GM12878 (cell line): ENCODE measurements around the gene TLR1. TPM values are rescaled to one million over a fixed set of nuclear protein-coding genes. Genes with fewer than 3 reads are reported as not detected.

Experiments used
- BRCA1 ChIP-seq: IDR thresholded peaks from 2 replicates; pipeline ENCODE4 v1.6.1; 2011; ENCODE audit warnings: low read depth, low read length, improper control_type of control experiment
- LARP7 ChIP-seq: fragments of 450-650 bp; IDR thresholded peaks from 2 replicates; pipeline ENCODE4 v1.6.1; 2017; ENCODE audit warnings: mild to moderate bottlenecking
- MXI1 ChIP-seq: fragments of 150-350 bp; IDR thresholded peaks from 2 replicates; pipeline ENCODE4 v1.6.1; 2011; ENCODE audit warnings: low read depth, mild to moderate bottlenecking, inconsistent platforms, low read length, improper control_type of control experiment
- POLR2AphosphoS2 ChIP-seq: IDR thresholded peaks from 2 replicates; pipeline ENCODE4 v1.6.1; 2011; ENCODE audit warnings: low read depth, mild to moderate bottlenecking, low read length, improper control_type of control experiment, moderate library complexity
- SPI1 ChIP-seq: IDR thresholded peaks from 2 replicates; pipeline ENCODE4 v1.6.1; 2011; ENCODE audit warnings: low read depth, mild to moderate bottlenecking, low read length, moderate library complexity, borderline replicate concordance; ENCODE audit not compliant: insufficient read depth
- STAT3 ChIP-seq: IDR thresholded peaks from 2 replicates; pipeline ENCODE4 v1.6.1; 2011; ENCODE audit warnings: low read depth, low read length, improper control_type of control experiment
- TCF3 ChIP-seq: IDR thresholded peaks from 2 replicates; pipeline ENCODE4 v1.6.1; 2012; ENCODE audit warnings: low read depth, mild to moderate bottlenecking, low read length, borderline replicate concordance; ENCODE audit not compliant: insufficient read depth
- WRNIP1 ChIP-seq: IDR thresholded peaks from 2 replicates; pipeline ENCODE4 v1.6.1; 2011; ENCODE audit warnings: low read depth, low read length, improper control_type of control experiment, borderline replicate concordance
- ZNF622 ChIP-seq: fragments of 450-650 bp; IDR thresholded peaks from 2 replicates; pipeline ENCODE4 v1.6.1; 2017; ENCODE audit warnings: mild to moderate bottlenecking, inconsistent platforms
- polyA plus RNA-seq, 11 experiments: library from polyadenylated mRNA; depleted of rRNA in 4 of 11; unstranded in 6 of 11; stranded (reverse) in 5 of 11; fragments of >200 nt; fragmentation: Nextera tagmentation in 4 of 11; fragmentation: Illumina TruSeq in 1 of 11; extraction: Ambion mirVana in 4 of 11; extraction: Trizol in 1 of 11; gene quantifications; 1 replicate in 1 of 11; 2 replicates in 10 of 11; pipeline versions ENCODE4 v1.2.1 to v1.2.3, GENCODE V29; 2011 to 2016; ENCODE audit warnings: inconsistent platforms in 2 of 11, missing spikeins in 2 of 11, low read depth in 1 of 11
- total RNA-seq, 4 experiments: library from RNA; depleted of rRNA in 3 of 4; stranded (reverse); fragments of >200 nt in 3 of 4; fragmentation: Illumina TruSeq in 1 of 4; extraction: Trizol in 1 of 4; gene quantifications; 2 replicates each; pipeline versions ENCODE4 v1.2.1 to v1.2.3, GENCODE V29; 2013 to 2021
- TF ChIP-seq, protein P1 (sequence below): IDR thresholded peaks from 2 replicates; pipeline ENCODE4 v1.6.1; 2012; ENCODE audit warnings: low read depth, low read length, improper control_type of control experiment
- TF ChIP-seq, protein P2 (sequence below): IDR thresholded peaks from 2 replicates; pipeline ENCODE4 v1.6.1; 2011; ENCODE audit warnings: mild to moderate bottlenecking, low read depth, low read length, moderate library complexity; ENCODE audit not compliant: insufficient replicate concordance
- TF ChIP-seq, protein P3 (sequence below): IDR thresholded peaks from 2 replicates; pipeline ENCODE4 v1.6.1; 2012; ENCODE audit warnings: improper control_type of control experiment, low read depth, low read length; ENCODE audit not compliant: insufficient replicate concordance
- TF ChIP-seq, protein P4 (sequence below): fragments of 450-650 bp; formaldehyde crosslinking; IDR thresholded peaks from 2 replicates; pipeline ENCODE4 v1.4.0; 2022; ENCODE audit warnings: mild to moderate bottlenecking, moderate library complexity
- TF ChIP-seq, protein P5 (sequence below): fragments of 450-650 bp; IDR thresholded peaks from 2 replicates; pipeline ENCODE4 v1.6.1; 2017; ENCODE audit warnings: mild to moderate bottlenecking, low read depth, inconsistent platforms; ENCODE audit not compliant: poor library complexity, severe bottlenecking
- TF ChIP-seq, protein P6 (sequence below): IDR thresholded peaks from 2 replicates; pipeline ENCODE4 v1.6.1; 2012; ENCODE audit warnings: low read depth, low read length, improper control_type of control experiment

The TLR1 gene
- total and polyA plus RNA-seq, 10 of the 15 experiments (the other 5 are each of a cell fraction or from before 2014, with no cell fraction given) = 9.3 to 57.1 (median 20.4) TPM

DNA sequence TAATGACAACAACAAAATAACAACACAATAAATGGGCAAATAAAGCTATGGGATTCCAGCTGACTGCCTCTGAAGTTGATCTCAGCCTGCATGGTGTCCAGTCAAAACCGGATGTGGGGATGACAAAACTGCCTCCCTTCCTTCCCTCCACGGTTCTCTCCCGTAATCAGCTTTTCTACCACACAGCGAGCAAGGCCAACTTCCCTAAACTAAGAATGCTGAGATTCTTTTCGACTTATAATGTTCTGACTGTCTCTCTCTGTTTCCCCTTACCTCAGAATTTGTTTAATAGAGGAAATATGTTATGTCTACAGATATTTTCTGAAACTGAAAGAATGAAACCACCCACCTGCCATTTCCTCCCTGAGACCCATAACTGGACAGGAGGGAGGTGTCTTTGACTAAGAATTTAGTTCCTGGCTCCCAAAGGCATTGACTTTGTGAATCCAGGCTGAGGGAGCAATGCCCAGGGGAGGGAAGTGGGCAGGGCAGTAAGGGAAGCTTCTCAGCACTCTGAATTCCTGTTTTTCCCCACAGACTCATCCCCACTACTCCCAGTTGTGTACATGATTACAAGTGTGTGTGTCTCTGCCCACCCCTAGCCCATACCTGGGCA is 1.0 kb upstream of the TLR1 start (continued):
- TF ChIP-seq, protein P1, sequence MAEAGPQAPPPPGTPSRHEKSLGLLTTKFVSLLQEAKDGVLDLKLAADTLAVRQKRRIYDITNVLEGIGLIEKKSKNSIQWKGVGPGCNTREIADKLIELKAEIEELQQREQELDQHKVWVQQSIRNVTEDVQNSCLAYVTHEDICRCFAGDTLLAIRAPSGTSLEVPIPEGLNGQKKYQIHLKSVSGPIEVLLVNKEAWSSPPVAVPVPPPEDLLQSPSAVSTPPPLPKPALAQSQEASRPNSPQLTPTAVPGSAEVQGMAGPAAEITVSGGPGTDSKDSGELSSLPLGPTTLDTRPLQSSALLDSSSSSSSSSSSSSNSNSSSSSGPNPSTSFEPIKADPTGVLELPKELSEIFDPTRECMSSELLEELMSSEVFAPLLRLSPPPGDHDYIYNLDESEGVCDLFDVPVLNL = no peak
- TF ChIP-seq, protein P2, sequence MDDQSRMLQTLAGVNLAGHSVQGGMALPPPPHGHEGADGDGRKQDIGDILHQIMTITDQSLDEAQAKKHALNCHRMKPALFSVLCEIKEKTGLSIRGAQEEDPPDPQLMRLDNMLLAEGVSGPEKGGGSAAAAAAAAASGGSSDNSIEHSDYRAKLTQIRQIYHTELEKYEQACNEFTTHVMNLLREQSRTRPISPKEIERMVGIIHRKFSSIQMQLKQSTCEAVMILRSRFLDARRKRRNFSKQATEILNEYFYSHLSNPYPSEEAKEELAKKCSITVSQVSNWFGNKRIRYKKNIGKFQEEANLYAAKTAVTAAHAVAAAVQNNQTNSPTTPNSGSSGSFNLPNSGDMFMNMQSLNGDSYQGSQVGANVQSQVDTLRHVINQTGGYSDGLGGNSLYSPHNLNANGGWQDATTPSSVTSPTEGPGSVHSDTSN = no peak
- TF ChIP-seq ZNF622 = no peak
- TF ChIP-seq BRCA1 = no peak
- TF ChIP-seq, protein P3, sequence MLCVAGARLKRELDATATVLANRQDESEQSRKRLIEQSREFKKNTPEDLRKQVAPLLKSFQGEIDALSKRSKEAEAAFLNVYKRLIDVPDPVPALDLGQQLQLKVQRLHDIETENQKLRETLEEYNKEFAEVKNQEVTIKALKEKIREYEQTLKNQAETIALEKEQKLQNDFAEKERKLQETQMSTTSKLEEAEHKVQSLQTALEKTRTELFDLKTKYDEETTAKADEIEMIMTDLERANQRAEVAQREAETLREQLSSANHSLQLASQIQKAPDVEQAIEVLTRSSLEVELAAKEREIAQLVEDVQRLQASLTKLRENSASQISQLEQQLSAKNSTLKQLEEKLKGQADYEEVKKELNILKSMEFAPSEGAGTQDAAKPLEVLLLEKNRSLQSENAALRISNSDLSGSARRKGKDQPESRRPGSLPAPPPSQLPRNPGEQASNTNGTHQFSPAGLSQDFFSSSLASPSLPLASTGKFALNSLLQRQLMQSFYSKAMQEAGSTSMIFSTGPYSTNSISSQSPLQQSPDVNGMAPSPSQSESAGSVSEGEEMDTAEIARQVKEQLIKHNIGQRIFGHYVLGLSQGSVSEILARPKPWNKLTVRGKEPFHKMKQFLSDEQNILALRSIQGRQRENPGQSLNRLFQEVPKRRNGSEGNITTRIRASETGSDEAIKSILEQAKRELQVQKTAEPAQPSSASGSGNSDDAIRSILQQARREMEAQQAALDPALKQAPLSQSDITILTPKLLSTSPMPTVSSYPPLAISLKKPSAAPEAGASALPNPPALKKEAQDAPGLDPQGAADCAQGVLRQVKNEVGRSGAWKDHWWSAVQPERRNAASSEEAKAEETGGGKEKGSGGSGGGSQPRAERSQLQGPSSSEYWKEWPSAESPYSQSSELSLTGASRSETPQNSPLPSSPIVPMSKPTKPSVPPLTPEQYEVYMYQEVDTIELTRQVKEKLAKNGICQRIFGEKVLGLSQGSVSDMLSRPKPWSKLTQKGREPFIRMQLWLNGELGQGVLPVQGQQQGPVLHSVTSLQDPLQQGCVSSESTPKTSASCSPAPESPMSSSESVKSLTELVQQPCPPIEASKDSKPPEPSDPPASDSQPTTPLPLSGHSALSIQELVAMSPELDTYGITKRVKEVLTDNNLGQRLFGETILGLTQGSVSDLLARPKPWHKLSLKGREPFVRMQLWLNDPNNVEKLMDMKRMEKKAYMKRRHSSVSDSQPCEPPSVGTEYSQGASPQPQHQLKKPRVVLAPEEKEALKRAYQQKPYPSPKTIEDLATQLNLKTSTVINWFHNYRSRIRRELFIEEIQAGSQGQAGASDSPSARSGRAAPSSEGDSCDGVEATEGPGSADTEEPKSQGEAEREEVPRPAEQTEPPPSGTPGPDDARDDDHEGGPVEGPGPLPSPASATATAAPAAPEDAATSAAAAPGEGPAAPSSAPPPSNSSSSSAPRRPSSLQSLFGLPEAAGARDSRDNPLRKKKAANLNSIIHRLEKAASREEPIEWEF = no peak
- TF ChIP-seq, protein P4, sequence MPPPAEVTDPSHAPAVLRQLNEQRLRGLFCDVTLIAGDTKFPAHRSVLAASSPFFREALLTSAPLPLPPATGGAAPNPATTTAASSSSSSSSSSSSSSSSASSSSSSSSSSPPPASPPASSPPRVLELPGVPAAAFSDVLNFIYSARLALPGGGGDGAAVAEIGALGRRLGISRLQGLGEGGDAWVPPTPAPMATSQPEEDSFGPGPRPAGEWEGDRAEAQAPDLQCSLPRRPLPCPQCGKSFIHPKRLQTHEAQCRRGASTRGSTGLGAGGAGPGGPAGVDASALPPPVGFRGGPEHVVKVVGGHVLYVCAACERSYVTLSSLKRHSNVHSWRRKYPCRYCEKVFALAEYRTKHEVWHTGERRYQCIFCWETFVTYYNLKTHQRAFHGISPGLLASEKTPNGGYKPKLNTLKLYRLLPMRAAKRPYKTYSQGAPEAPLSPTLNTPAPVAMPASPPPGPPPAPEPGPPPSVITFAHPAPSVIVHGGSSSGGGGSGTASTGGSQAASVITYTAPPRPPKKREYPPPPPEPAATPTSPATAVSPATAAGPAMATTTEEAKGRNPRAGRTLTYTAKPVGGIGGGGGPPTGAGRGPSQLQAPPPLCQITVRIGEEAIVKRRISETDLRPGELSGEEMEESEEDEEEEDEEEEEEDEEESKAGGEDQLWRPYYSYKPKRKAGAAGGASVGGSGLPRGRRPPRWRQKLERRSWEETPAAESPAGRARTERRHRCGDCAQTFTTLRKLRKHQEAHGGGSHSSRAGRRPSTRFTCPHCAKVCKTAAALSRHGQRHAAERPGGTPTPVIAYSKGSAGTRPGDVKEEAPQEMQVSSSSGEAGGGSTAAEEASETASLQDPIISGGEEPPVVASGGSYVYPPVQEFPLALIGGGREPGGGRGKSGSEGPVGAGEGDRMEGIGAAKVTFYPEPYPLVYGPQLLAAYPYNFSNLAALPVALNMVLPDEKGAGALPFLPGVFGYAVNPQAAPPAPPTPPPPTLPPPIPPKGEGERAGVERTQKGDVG (CRISPR knock-in tag) = no peak
- TF ChIP-seq, protein P5, sequence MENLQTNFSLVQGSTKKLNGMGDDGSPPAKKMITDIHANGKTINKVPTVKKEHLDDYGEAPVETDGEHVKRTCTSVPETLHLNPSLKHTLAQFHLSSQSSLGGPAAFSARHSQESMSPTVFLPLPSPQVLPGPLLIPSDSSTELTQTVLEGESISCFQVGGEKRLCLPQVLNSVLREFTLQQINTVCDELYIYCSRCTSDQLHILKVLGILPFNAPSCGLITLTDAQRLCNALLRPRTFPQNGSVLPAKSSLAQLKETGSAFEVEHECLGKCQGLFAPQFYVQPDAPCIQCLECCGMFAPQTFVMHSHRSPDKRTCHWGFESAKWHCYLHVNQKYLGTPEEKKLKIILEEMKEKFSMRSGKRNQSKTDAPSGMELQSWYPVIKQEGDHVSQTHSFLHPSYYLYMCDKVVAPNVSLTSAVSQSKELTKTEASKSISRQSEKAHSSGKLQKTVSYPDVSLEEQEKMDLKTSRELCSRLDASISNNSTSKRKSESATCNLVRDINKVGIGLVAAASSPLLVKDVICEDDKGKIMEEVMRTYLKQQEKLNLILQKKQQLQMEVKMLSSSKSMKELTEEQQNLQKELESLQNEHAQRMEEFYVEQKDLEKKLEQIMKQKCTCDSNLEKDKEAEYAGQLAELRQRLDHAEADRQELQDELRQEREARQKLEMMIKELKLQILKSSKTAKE = peak; percentile 98
- TF ChIP-seq POLR2AphosphoS2 = peak; percentile 51; the same call in 1 of the 2 replicates
- TF ChIP-seq MXI1 = 0 out of 2 replicates have a peak, but pooled peaks have one; percentile 9
- TF ChIP-seq, protein P6, sequence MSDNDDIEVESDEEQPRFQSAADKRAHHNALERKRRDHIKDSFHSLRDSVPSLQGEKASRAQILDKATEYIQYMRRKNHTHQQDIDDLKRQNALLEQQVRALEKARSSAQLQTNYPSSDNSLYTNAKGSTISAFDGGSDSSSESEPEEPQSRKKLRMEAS = no peak
- 0 out of 2 replicates have a peak, but pooled peaks have one; percentile 11 for TF ChIP-seq WRNIP1
- TF ChIP-seq TCF3 = peak; percentile 53; the same call in 1 of the 2 replicates
- peak; percentile 55; the same call in 1 of the 2 replicates for TF ChIP-seq SPI1
- no peak for TF ChIP-seq LARP7
- TF ChIP-seq STAT3 = no peak
